Measurements from ENCODE around the gene CALD1. TPM values are rescaled to one million over a fixed set of nuclear protein-coding genes. Genes with fewer than 3 reads are reported as not detected.

The CALD1 gene
- total and polyA plus RNA-seq, 2 experiments from 2014 or later: 132 to 842 TPM

- H3K36me3 ChIP-seq (ENCODE audit: insufficient read depth): no peaks in the 10 kb centered on the region
- H3K4me1 ChIP-seq (ENCODE audit: insufficient read depth): peaks cover 28% of the 10 kb centered on the region; the same call in 1 of the 2 replicates
- Mint-ChIP-seq H3K9me3 (no peaks in the 10 kb centered on the region), H3K4me3 (no peak overlapping the region), H3K36me3 (ENCODE audit: low read depth) (peaks cover 6% of the 10 kb centered on the region; the same call in 1 of the 3 replicates), H3K27me3 (ENCODE audit: insufficient read depth, low read depth, poor library complexity) (peaks cover 2% of the 10 kb centered on the region), H3K4me1 (peaks cover 48% of the 10 kb centered on the region), H3K27ac (no peak overlapping the region)
- H2AFZ ChIP-seq: no peak overlapping the region
- H3K79me2 ChIP-seq (replicated peaks; ENCODE audit: insufficient read depth): peaks cover 88% of the 10 kb centered on the region
- ATAC-seq (no peak), DNase-seq (ENCODE audit: low spot score) (no peak)
- TF ChIP-seq CTCF (conservative IDR thresholded peaks at IDR 0.05; ENCODE audit: low read depth in 2 of 2) (no peak), REST (IDR thresholded peaks at IDR 0.05; ENCODE audit: unreplicated experiment) (no peak), STAT1 (IDR thresholded peaks at IDR 0.05; ENCODE audit: unreplicated experiment) (no peak), POLR2AphosphoS5 (IDR thresholded peaks at IDR 0.05; ENCODE audit: low read depth) (no peak), ZNF331 (CRISPR knock-in tag; IDR thresholded peaks at IDR 0.05; ENCODE audit: low read depth) (no peak), ZNF114 (CRISPR knock-in tag; IDR thresholded peaks at IDR 0.05) (no peak), ETS1 (IDR thresholded peaks at IDR 0.05) (no peak), JUNB (IDR thresholded peaks at IDR 0.05; ENCODE audit: unreplicated experiment) (no peak), NANOG (IDR thresholded peaks at IDR 0.05; ENCODE audit: borderline replicate concordance) (no peak), EZH2phosphoT487 (IDR thresholded peaks at IDR 0.05; ENCODE audit: unreplicated experiment) (no peak)
- H3K4me2 ChIP-seq: no peak overlapping the region
- H3K27me3 ChIP-seq (ENCODE audit: insufficient read depth): no peaks in the 10 kb centered on the region
- H3K9me2 ChIP-seq (ENCODE audit: insufficient read depth): 0 out of 2 replicates have a peak, but pooled peaks cover 4% of the 10 kb centered on the region
- no peak overlapping the region for H3K27ac ChIP-seq (ENCODE audit: low read depth)
- H4K20me1 ChIP-seq (replicated peaks; ENCODE audit: insufficient read depth): no peaks in the 10 kb centered on the region
- no peak overlapping the region for H3K4me3 ChIP-seq
- no peaks in the 10 kb centered on the region for H3F3A ChIP-seq (replicated peaks; ENCODE audit: low read depth)
Observed at GRCh38 chr7:134783294-134784069, 4.0 kb downstream of the CALD1 start.

Measured in GM23338 (cell line).